GM12891 (cell line): ENCODE measurements around the gene FGF19.

Experiments used
- DNase-seq: peaks from one replicate; pipeline ENCODE4 v3.0.0; 2011; ENCODE audit warnings: low spot score; ENCODE audit not compliant: insufficient read length
- FAIRE-seq: peaks from 2 replicates; lab custom pipeline; 2011; peaks lifted over from hg19 to GRCh38; lab: Jason Lieb, UNC
- PAX5 ChIP-seq: IDR thresholded peaks from 2 replicates; pipeline ENCODE4 v1.6.1; 2011; ENCODE audit warnings: low read length, moderate library complexity, mild to moderate bottlenecking; ENCODE audit not compliant: insufficient read depth, severe bottlenecking
- POLR2A ChIP-seq: IDR thresholded peaks from 2 replicates; pipeline ENCODE4 v1.6.1; 2011; ENCODE audit warnings: low read depth, low read length, control low read depth
- POLR2AphosphoS5 ChIP-seq: IDR thresholded peaks from 2 replicates; pipeline ENCODE4 v1.6.1; 2011; ENCODE audit warnings: low read depth, low read length, control low read depth
- POU2F2 ChIP-seq: IDR thresholded peaks from 2 replicates; pipeline ENCODE4 v1.6.1; 2011; ENCODE audit warnings: low read depth, mild to moderate bottlenecking, control low read depth, low read length, moderate library complexity
- SPI1 ChIP-seq: IDR thresholded peaks from 2 replicates; pipeline ENCODE4 v1.6.1; 2011; ENCODE audit warnings: low read depth, low read length, control low read depth
- TAF1 ChIP-seq: IDR thresholded peaks from 2 replicates; pipeline ENCODE4 v1.6.1; 2011; ENCODE audit warnings: low read depth, low read length, control low read depth

The FGF19 gene

GRCh38 chr11:69657456-69657910, 46.3 kb downstream of the FGF19 start:
- DNase-seq (no peak), FAIRE-seq (no peak)

GRCh38 chr11:69656536-69657455, 47.0 kb downstream of the FGF19 start:
- DNase-seq (no peak), FAIRE-seq (no peak)
- no peak for TF ChIP-seq POLR2AphosphoS5
- no peak for TF ChIP-seq POLR2A
- no peak for TF ChIP-seq PAX5
- no peak for TF ChIP-seq TAF1
- no peak for TF ChIP-seq POU2F2
- no peak for TF ChIP-seq SPI1

More at GRCh38 chr11:69657456-69657910, 46.3 kb downstream of the FGF19 start:
- no peak for TF ChIP-seq PAX5
- TF ChIP-seq SPI1 = no peak
- TF ChIP-seq POLR2AphosphoS5 = no peak
- TF ChIP-seq POU2F2 = no peak
- TF ChIP-seq POLR2A = no peak
- TF ChIP-seq TAF1 = no peak

GRCh38 chr11:69655479-69656428, 48.1 kb downstream of the FGF19 start:
- DNase-seq (no peak), FAIRE-seq (no peak)
- no peak for TF ChIP-seq POLR2A
- TF ChIP-seq TAF1 = no peak
- no peak for TF ChIP-seq PAX5
- no peak for TF ChIP-seq SPI1
- TF ChIP-seq POLR2AphosphoS5 = no peak
- TF ChIP-seq POU2F2 = no peak

GRCh38 chr11:69654660-69655478, 49.0 kb downstream of the FGF19 start:
- FAIRE-seq = no peak
- no peak for DNase-seq

DNA sequence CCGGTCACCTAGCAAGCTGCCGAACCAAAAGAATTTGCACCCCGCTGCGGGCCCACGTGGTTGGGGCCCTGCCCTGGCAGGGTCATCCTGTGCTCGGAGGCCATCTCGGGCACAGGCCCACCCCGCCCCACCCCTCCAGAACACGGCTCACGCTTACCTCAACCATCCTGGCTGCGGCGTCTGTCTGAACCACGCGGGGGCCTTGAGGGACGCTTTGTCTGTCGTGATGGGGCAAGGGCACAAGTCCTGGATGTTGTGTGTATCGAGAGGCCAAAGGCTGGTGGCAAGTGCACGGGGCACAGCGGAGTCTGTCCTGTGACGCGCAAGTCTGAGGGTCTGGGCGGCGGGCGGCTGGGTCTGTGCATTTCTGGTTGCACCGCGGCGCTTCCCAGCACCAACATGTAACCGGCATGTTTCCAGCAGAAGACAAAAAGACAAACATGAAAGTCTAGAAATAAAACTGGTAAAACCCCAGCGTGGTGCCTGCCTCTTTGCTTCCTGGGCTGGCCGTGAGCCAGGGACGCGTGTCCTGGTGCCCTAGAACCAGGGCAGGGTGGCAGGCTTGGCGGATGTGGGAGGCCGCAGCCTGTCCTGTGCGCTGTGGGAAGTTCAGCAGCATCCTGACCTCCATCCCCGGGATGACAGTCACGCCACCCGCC, 49.7 kb downstream of the FGF19 start:
- TF ChIP-seq TAF1 = no peak
- no peak for TF ChIP-seq POLR2AphosphoS5
- no peak for TF ChIP-seq SPI1
- no peak for TF ChIP-seq PAX5
- TF ChIP-seq POLR2A = no peak
- no peak for TF ChIP-seq POU2F2
- DNase-seq (no peak), FAIRE-seq (no peak)

More at GRCh38 chr11:69654660-69655478, 49.0 kb downstream of the FGF19 start:
- no peak for TF ChIP-seq PAX5
- TF ChIP-seq POLR2AphosphoS5 = 0 out of 2 replicates have a peak, but pooled peaks have one; percentile 29

DNA sequence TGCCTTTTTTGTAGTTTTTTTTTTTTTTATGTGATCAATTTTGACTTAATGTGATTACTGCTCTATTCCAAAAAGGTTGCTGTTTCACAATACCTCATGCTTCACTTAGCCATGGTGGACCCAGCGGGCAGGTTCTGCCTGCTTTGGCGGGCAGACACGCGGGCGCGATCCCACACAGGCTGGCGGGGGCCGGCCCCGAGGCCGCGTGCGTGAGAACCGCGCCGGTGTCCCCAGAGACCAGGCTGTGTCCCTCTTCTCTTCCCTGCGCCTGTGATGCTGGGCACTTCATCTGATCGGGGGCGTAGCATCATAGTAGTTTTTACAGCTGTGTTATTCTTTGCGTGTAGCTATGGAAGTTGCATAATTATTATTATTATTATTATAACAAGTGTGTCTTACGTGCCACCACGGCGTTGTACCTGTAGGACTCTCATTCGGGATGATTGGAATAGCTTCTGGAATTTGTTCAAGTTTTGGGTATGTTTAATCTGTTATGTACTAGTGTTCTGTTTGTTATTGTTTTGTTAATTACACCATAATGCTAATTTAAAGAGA, 50.3 kb downstream of the FGF19 start:
- FAIRE-seq (no peak), DNase-seq (no peak)
- TF ChIP-seq SPI1 = no peak
- no peak for TF ChIP-seq TAF1
- no peak for TF ChIP-seq POLR2AphosphoS5
- no peak for TF ChIP-seq PAX5
- no peak for TF ChIP-seq POU2F2
- no peak for TF ChIP-seq POLR2A

DNA sequence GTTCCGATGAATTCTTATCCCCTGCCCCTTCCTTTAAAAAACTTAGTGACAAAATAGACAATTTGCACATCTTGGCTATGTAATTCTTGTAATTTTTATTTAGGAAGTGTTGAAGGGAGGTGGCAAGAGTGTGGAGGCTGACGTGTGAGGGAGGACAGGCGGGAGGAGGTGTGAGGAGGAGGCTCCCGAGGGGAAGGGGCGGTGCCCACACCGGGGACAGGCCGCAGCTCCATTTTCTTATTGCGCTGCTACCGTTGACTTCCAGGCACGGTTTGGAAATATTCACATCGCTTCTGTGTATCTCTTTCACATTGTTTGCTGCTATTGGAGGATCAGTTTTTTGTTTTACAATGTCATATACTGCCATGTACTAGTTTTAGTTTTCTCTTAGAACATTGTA, 50.8 kb downstream of the FGF19 start:
- no peak for TF ChIP-seq POLR2AphosphoS5
- TF ChIP-seq SPI1 = no peak
- TF ChIP-seq POU2F2 = no peak
- TF ChIP-seq TAF1 = no peak
- no peak for TF ChIP-seq POLR2A
- no peak for TF ChIP-seq PAX5
- FAIRE-seq (no peak), DNase-seq (no peak)

- no peak for DNase-seq
- no peak for TF ChIP-seq POLR2A
- no peak for TF ChIP-seq POU2F2
- no peak for TF ChIP-seq SPI1
- no peak for TF ChIP-seq TAF1
- no peak for TF ChIP-seq PAX5
- TF ChIP-seq POLR2AphosphoS5 = no peak
- FAIRE-seq = no peak
Measured at GRCh38 chr11:69651834-69652620, 51.8 kb downstream of the FGF19 start.
